IMR-90 (cell line): ENCODE data around the gene SLC5A1.

Experiments
- BHLHE40 ChIP-seq: fragments of 150-350 bp; IDR thresholded peaks from 2 replicates; pipeline ENCODE4 v1.6.1; 2016; ENCODE audit warnings: mild to moderate bottlenecking, low read depth, low read length
- CTCF ChIP-seq: conservative IDR thresholded peaks from 2 replicates; pipeline ENCODE4 v1.5.1; 2012; ENCODE audit warnings: mild to moderate bottlenecking, low read depth, low read length, improper control_type of control experiment
- FOS ChIP-seq: fragments of 150-350 bp; IDR thresholded peaks from 2 replicates; pipeline ENCODE4 v1.6.1; 2016; ENCODE audit warnings: low read depth, low read length
- MAFK ChIP-seq: IDR thresholded peaks from 2 replicates; pipeline ENCODE4 v1.6.1; 2012; ENCODE audit warnings: low read depth, low read length, improper control_type of control experiment
- NFE2L2 ChIP-seq: fragments of 150-350 bp; IDR thresholded peaks from 2 replicates; pipeline ENCODE4 v1.6.1; 2016; ENCODE audit warnings: low read depth, mild to moderate bottlenecking, low read length
- POLR2A ChIP-seq: IDR thresholded peaks from 2 replicates; pipeline ENCODE4 v1.6.1; 2012; ENCODE audit warnings: mild to moderate bottlenecking, low read depth, low read length
- RFX5 ChIP-seq: IDR thresholded peaks from 2 replicates; pipeline ENCODE4 v1.8.0; 2012; ENCODE audit warnings: low read depth, mild to moderate bottlenecking, low read length, moderate library complexity

GRCh38 chr22:32075997-32076760 lies 33.1 kb downstream of the SLC5A1 start:
- TF ChIP-seq CTCF (no peak), POLR2A (no peak), BHLHE40 (no peak), MAFK (no peak), NFE2L2 (no peak), FOS (no peak), RFX5 (no peak)
